GM12875 (cell line): ENCODE measurements around the gene MRPL22.
"Not testable (repeated sequence)": the region's sequence is repeated elsewhere in the genome, so short reads cannot be mapped to it uniquely, and the experiment has no call there.

Experiments used
- H3K4me3 ChIP-seq: one replicate; pipeline ENCODE4 v1.5.1; 2011; ENCODE audit warnings: low read depth, low read length, control low read depth
- CTCF ChIP-seq: IDR thresholded peaks from 2 replicates; pipeline ENCODE4 v1.5.1; 2011; ENCODE audit warnings: low read depth, mild to moderate bottlenecking, control low read depth, inconsistent platforms, low read length, moderate library complexity, borderline replicate concordance; ENCODE audit not compliant: insufficient read depth

The MRPL22 gene

GRCh38 chr5:154995679-154996078, 54.8 kb downstream of the MRPL22 start:
- TF ChIP-seq CTCF: no peak

GRCh38 chr5:154997746-154998145, 56.9 kb downstream of the MRPL22 start:
- no peak overlapping the region for H3K4me3 ChIP-seq
- no peak for TF ChIP-seq CTCF

More at GRCh38 chr5:154995679-154996078, 54.8 kb downstream of the MRPL22 start:
- no peak overlapping the region for H3K4me3 ChIP-seq

GRCh38 chr5:154999865-155000264, 59.0 kb downstream of the MRPL22 start:
- TF ChIP-seq CTCF: no peak

GRCh38 chr5:155001523-155001922, 60.6 kb downstream of the MRPL22 start:
- TF ChIP-seq CTCF: no peak
- no peak overlapping the region for H3K4me3 ChIP-seq

More at GRCh38 chr5:154999865-155000264, 59.0 kb downstream of the MRPL22 start:
- no peak overlapping the region for H3K4me3 ChIP-seq

GRCh38 chr5:155002722-155003121, 61.8 kb downstream of the MRPL22 start:
- H3K4me3 ChIP-seq: not testable (repeated sequence)

- peak; percentile 48 for TF ChIP-seq CTCF
- H3K4me3 ChIP-seq: no peak overlapping the region
These were observed 63.4 kb downstream of the MRPL22 start for GRCh38 chr5:155004138-155004744.

- H3K4me3 ChIP-seq: not testable (repeated sequence)
These were observed 65.4 kb downstream of the MRPL22 start for GRCh38 chr5:155006265-155006664.

- no peak overlapping the region for H3K4me3 ChIP-seq
- TF ChIP-seq CTCF: no peak
These were observed 67.8 kb downstream of the MRPL22 start for GRCh38 chr5:155008669-155009068.
